Measurements from ENCODE around the gene UBAP2. TPM values are rescaled to one million over a fixed set of nuclear protein-coding genes. Genes with fewer than 3 reads are reported as not detected.

The UBAP2 gene
- total RNA-seq (10 to 100 TPM; 32.9 to 38.1 (median 36.7) TPM), total RNA-seq (49.5 to 108 (median 65.4) reads per million in 29 experiments)
- total RNA-seq (2013), result 26.4 TPM

- Histone ChIP-seq H3K27me3 (replicated peaks in 1 of 2; ENCODE audit: control insufficient read depth in 2 of 2, extremely low read depth in 1 of 2, insufficient read depth in 2 of 2, low read length in 1 of 2) (no peaks in the 10 kb centered on the region), H3K9me3 (no peaks in the 10 kb centered on the region), H3K27ac (ENCODE audit: low read length) (peak within 1 kb of the TSS; percentile 88), H3K4me3 (ENCODE audit: control insufficient read depth in 1 of 2, extremely low read depth in 1 of 2, low read length in 1 of 2) (peak within 1 kb of the TSS; percentile 90 to 92), H3K36me3 (ENCODE audit: control insufficient read depth in 2 of 2, extremely low read depth in 1 of 2, insufficient read depth in 1 of 2, low read length in 1 of 2) (no peaks in the 10 kb centered on the region), H3K4me1 (ENCODE audit: control insufficient read depth in 1 of 2, extremely low read depth in 1 of 2, insufficient read depth in 2 of 2, low read length in 2 of 2) (peaks cover 18 to 21% of the 10 kb centered on the region in 2 experiments)
- POLR2A ChIA-PET, result interaction anchor here (0.5 to 0.8 kb wide), 6 partner anchors 36 to 1113 kb away, joined by 3 to 8 read pairs (median 3); partner anchors contain the start of gene UNC13B (in 1 of the 2)
- Mint-ChIP-seq H3K4me1 (peaks cover 25 to 36% (median 34%) of the 10 kb centered on the region in 3 donors), H3K27me3 (peaks cover 0 to 2% of the 10 kb centered on the region in 2 donors), H3K4me3 (peak within 1 kb of the TSS; percentile 97 to 99 (median 97)), H3K36me3 (peaks cover 3% of the 10 kb centered on the region), H3K9me3 (no peaks in the 10 kb centered on the region), H3K27ac (peak within 1 kb of the TSS; percentile 99 to 100)
- WGBS (ENCODE audit: insufficient coverage), result under 1% methylated on average over 48 of the region's 70 CpGs
- DNase-seq, result peak; percentile 92 to 99 (median 96)
- ATAC-seq (replicated peaks in 1 of 4), result peak; percentile 85 to 88 (median 87)
- CTCF ChIA-PET, result interaction anchor here (0.5 to 1.4 kb wide), 5 partner anchors 19 to 147 kb away, joined by 3 to 10 read pairs (median 5); no protein-coding TSS in a partner anchor
Observed at GRCh38 chr9:34048727-34049629, at the start of gene UBAP2. Gene UBAP2 (minus strand): TSS chr9:34048887. CDS start chr9:34017148, 31,739 bp downstream.

DNA sequence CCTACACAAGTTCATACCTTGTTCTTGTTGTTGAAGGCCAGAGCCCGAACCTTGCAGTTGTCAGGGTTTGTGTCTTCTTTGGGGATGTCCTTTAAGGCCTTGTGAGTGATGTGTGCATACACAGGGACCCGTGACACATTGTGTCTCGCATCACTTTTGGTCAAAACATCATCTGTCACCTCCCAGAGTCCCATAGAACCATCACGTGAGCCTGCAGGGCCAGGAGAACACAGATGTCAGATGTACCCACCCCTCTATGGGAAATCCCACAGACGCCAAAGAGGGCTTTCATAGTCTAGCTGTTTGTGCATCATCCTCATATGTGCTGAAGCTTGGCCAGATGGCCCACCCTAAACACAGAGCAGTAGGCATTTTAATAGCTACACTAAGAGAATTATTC lies 49.6 kb upstream of the UBAP2 start:
- Mint-ChIP-seq H3K27me3 (no peaks in the 10 kb centered on the region), H3K4me1 (no peaks in the 10 kb centered on the region), H3K9me3 (no peaks in the 10 kb centered on the region), H3K27ac (no peak overlapping the region), H3K4me3 (no peak overlapping the region), H3K36me3 (peaks cover 28% of the 10 kb centered on the region)
- Histone ChIP-seq H3K4me3 (ENCODE audit: control insufficient read depth in 1 of 2, extremely low read depth in 1 of 2, low read length in 1 of 2) (no peak overlapping the region), H3K9me3 (no peaks in the 10 kb centered on the region), H3K27ac (ENCODE audit: low read length) (no peak overlapping the region), H3K27me3 (replicated peaks in 1 of 2; ENCODE audit: control insufficient read depth in 2 of 2, extremely low read depth in 1 of 2, insufficient read depth in 2 of 2, low read length in 1 of 2) (no peaks in the 10 kb centered on the region), H3K36me3 (ENCODE audit: control insufficient read depth in 2 of 2, extremely low read depth in 1 of 2, insufficient read depth in 1 of 2, low read length in 1 of 2) (peaks cover 12 to 74% of the 10 kb centered on the region in 2 donors), H3K4me1 (ENCODE audit: control insufficient read depth in 1 of 2, extremely low read depth in 1 of 2, insufficient read depth in 2 of 2, low read length in 2 of 2) (no peaks in the 10 kb centered on the region)
- ATAC-seq (replicated peaks in 1 of 4), result no peak
- ChIA-PET POLR2A (interaction anchor here (0.5 to 0.7 kb wide), 2 partner anchors 315 to 1855 kb away, joined by 3 to 4 read pairs; no protein-coding TSS in a partner anchor), CTCF (interaction anchor here in 1 of 2 donors (0.6 kb wide), 1 partner anchor 8 kb away, joined by 3 read pairs; no protein-coding TSS in a partner anchor)
- 89% methylated on average over 3 of the region's 5 CpGs for WGBS (ENCODE audit: insufficient coverage)
- DNase-seq, result no peak

GRCh38 chr9:34097865-34098264 lies 49.2 kb upstream of the UBAP2 start:
- Histone ChIP-seq H3K27me3 (replicated peaks in 1 of 2; ENCODE audit: control insufficient read depth in 2 of 2, extremely low read depth in 1 of 2, insufficient read depth in 2 of 2, low read length in 1 of 2) (no peaks in the 10 kb centered on the region), H3K36me3 (ENCODE audit: control insufficient read depth in 2 of 2, extremely low read depth in 1 of 2, insufficient read depth in 1 of 2, low read length in 1 of 2) (peaks cover 8 to 73% of the 10 kb centered on the region in 2 donors), H3K4me1 (ENCODE audit: control insufficient read depth in 1 of 2, extremely low read depth in 1 of 2, insufficient read depth in 2 of 2, low read length in 2 of 2) (no peaks in the 10 kb centered on the region), H3K4me3 (ENCODE audit: control insufficient read depth in 1 of 2, extremely low read depth in 1 of 2, low read length in 1 of 2) (no peak overlapping the region), H3K9me3 (no peaks in the 10 kb centered on the region), H3K27ac (ENCODE audit: low read length) (no peak overlapping the region)
- H3K36me3 Mint-ChIP-seq, result peaks cover 32% of the 10 kb centered on the region
- no peak for ATAC-seq (replicated peaks in 1 of 4)
- DNase-seq, result no peak
- H3K27me3 Mint-ChIP-seq, result no peaks in the 10 kb centered on the region
- 100% methylated on average over 1 of the region's 1 CpG for WGBS (ENCODE audit: insufficient coverage)
- no peaks in the 10 kb centered on the region for H3K9me3 Mint-ChIP-seq
- H3K27ac Mint-ChIP-seq, result peak overlapping the region in 1 of 2 donors; percentile 64
- H3K4me1 Mint-ChIP-seq, result no peaks in the 10 kb centered on the region
- no peak overlapping the region for H3K4me3 Mint-ChIP-seq
- ChIA-PET POLR2A (interaction anchor here in 1 of 2 donors (0.5 to 0.7 kb wide), 2 partner anchors 273 to 1855 kb away, joined by 3 read pairs; no protein-coding TSS in a partner anchor), CTCF (no interaction called here)

- no CpG with 5 or more reads among the region's 4 CpGs for WGBS (ENCODE audit: insufficient coverage)
- Mint-ChIP-seq H3K27ac (no peak overlapping the region), H3K27me3 (no peaks in the 10 kb centered on the region), H3K9me3 (no peaks in the 10 kb centered on the region), H3K4me1 (peaks cover 0 to 2% (median 2%) of the 10 kb centered on the region in 3 donors), H3K4me3 (no peak overlapping the region), H3K36me3 (peaks cover 34% of the 10 kb centered on the region)
- ATAC-seq (replicated peaks in 1 of 4), result no peak
- H3K4me1 ChIP-seq (ENCODE audit: control insufficient read depth in 1 of 2, extremely low read depth in 1 of 2, insufficient read depth in 2 of 2, low read length in 2 of 2), result no peaks in the 10 kb centered on the region
- no peak for DNase-seq
- no peak overlapping the region for H3K4me3 ChIP-seq (ENCODE audit: control insufficient read depth in 1 of 2, extremely low read depth in 1 of 2, low read length in 1 of 2)
- no peaks in the 10 kb centered on the region for H3K9me3 ChIP-seq
- ChIA-PET POLR2A (no interaction called here), CTCF (no interaction called here)
- H3K36me3 ChIP-seq (ENCODE audit: control insufficient read depth in 2 of 2, extremely low read depth in 1 of 2, insufficient read depth in 1 of 2, low read length in 1 of 2), result peaks cover 3 to 66% of the 10 kb centered on the region in 2 donors
- no peak overlapping the region for H3K27ac ChIP-seq (ENCODE audit: low read length)
- no peaks in the 10 kb centered on the region for H3K27me3 ChIP-seq (replicated peaks in 1 of 2; ENCODE audit: control insufficient read depth in 2 of 2, extremely low read depth in 1 of 2, insufficient read depth in 2 of 2, low read length in 1 of 2)
Observed at GRCh38 chr9:34096751-34097150, 48.1 kb upstream of the UBAP2 start.

- no peak overlapping the region for H3K4me3 ChIP-seq (ENCODE audit: control insufficient read depth in 1 of 2, extremely low read depth in 1 of 2, low read length in 1 of 2)
- peaks cover 6 to 72% of the 10 kb centered on the region in 2 donors for H3K36me3 ChIP-seq (ENCODE audit: control insufficient read depth in 2 of 2, extremely low read depth in 1 of 2, insufficient read depth in 1 of 2, low read length in 1 of 2)
- no peaks in the 10 kb centered on the region for H3K4me1 ChIP-seq (ENCODE audit: control insufficient read depth in 1 of 2, extremely low read depth in 1 of 2, insufficient read depth in 2 of 2, low read length in 2 of 2)
- no peak overlapping the region for H3K27ac Mint-ChIP-seq
- peaks cover 0 to 2% (median 2%) of the 10 kb centered on the region in 3 donors for H3K4me1 Mint-ChIP-seq
- no peak overlapping the region for H3K27ac ChIP-seq (ENCODE audit: low read length)
- DNase-seq (no peak), ATAC-seq (replicated peaks in 1 of 4) (no peak)
- H3K36me3 Mint-ChIP-seq, result peaks cover 46% of the 10 kb centered on the region
- ChIA-PET CTCF (no interaction called here), POLR2A (interaction anchor here in 1 of 2 donors (0.6 kb wide), 1 partner anchor 11 kb away, joined by 4 read pairs; no protein-coding TSS in a partner anchor)
- H3K27me3 ChIP-seq (replicated peaks in 1 of 2; ENCODE audit: control insufficient read depth in 2 of 2, extremely low read depth in 1 of 2, insufficient read depth in 2 of 2, low read length in 1 of 2), result no peaks in the 10 kb centered on the region
- no peaks in the 10 kb centered on the region for H3K27me3 Mint-ChIP-seq
- no peaks in the 10 kb centered on the region for H3K9me3 ChIP-seq
- no peak overlapping the region for H3K4me3 Mint-ChIP-seq
- 95% methylated on average over 4 of the region's 5 CpGs for WGBS (ENCODE audit: insufficient coverage)
- H3K9me3 Mint-ChIP-seq, result no peaks in the 10 kb centered on the region
Observed at GRCh38 chr9:34093578-34093977, 44.9 kb upstream of the UBAP2 start.

DNA sequence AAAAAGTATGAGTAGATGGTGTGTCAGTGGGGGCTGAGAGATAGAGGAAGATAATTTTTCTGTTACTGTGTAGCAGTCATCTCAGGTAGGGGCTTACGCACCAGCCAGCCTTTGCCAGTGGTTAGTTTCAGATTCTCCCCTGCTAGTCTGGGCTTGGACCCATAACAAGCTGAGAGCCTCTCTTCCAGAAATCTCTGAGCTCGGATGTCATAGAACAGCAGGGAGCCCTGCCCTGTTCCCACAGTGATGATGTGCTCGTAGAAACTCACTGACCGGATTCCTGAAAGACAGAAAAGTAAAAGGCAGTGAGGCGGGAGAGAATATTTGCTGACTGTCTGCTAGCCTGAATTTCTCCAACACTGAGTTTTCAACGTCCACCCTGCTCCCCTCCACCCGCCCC lies 40.6 kb upstream of the UBAP2 start:
- H3K27ac Mint-ChIP-seq, result no peak overlapping the region
- WGBS (ENCODE audit: insufficient coverage), result 95% methylated on average over 6 of the region's 7 CpGs
- CTCF ChIA-PET, result interaction anchor here in 1 of 2 donors (1.2 kb wide), 1 partner anchor 16 kb away, joined by 3 read pairs; no protein-coding TSS in a partner anchor

More for the DNA sequence above, 40.6 kb upstream of the UBAP2 start:
- POLR2A ChIA-PET, result no interaction called here
- Mint-ChIP-seq H3K9me3 (no peaks in the 10 kb centered on the region), H3K36me3 (peaks cover 46% of the 10 kb centered on the region), H3K4me3 (no peak overlapping the region), H3K27me3 (no peaks in the 10 kb centered on the region), H3K4me1 (peaks cover 0 to 2% (median 2%) of the 10 kb centered on the region in 3 donors)
- Histone ChIP-seq H3K27me3 (replicated peaks in 1 of 2; ENCODE audit: control insufficient read depth in 2 of 2, extremely low read depth in 1 of 2, insufficient read depth in 2 of 2, low read length in 1 of 2) (no peaks in the 10 kb centered on the region), H3K4me1 (ENCODE audit: control insufficient read depth in 1 of 2, extremely low read depth in 1 of 2, insufficient read depth in 2 of 2, low read length in 2 of 2) (no peaks in the 10 kb centered on the region), H3K4me3 (ENCODE audit: control insufficient read depth in 1 of 2, extremely low read depth in 1 of 2, low read length in 1 of 2) (no peak overlapping the region), H3K27ac (ENCODE audit: low read length) (no peak overlapping the region), H3K36me3 (ENCODE audit: control insufficient read depth in 2 of 2, extremely low read depth in 1 of 2, insufficient read depth in 1 of 2, low read length in 1 of 2) (peaks cover 6 to 63% of the 10 kb centered on the region in 2 donors), H3K9me3 (no peaks in the 10 kb centered on the region)
- DNase-seq (no peak), ATAC-seq (replicated peaks in 1 of 4) (no peak)

All from T-cell (primary cell).